Peyer's patch (tissue), 4 donors: Measurements from ENCODE around the gene RSU1.

Experiments
- POLR2A ChIP-seq, 2 donors: fragments of 450-650 bp; IDR thresholded peaks; one replicate each; pipeline ENCODE4 v1.5.1; 2017; ENCODE audit warnings: antibody characterized with exemption in 2 of 2, mild to moderate bottlenecking in 2 of 2, moderate library complexity in 2 of 2
- TF ChIP-seq, protein P1 (sequence below), 6 experiments: fragments of 450-650 bp in 4 of 6; fragments of 200-600 bp in 2 of 6; sonication (generic) in 1 of 6; IDR thresholded peaks; one replicate each; pipeline ENCODE4 v1.5.1; 2017 to 2019; ENCODE audit warnings: antibody characterized with exemption in 6 of 6, mild to moderate bottlenecking in 3 of 6, moderate library complexity in 1 of 6

DNA sequence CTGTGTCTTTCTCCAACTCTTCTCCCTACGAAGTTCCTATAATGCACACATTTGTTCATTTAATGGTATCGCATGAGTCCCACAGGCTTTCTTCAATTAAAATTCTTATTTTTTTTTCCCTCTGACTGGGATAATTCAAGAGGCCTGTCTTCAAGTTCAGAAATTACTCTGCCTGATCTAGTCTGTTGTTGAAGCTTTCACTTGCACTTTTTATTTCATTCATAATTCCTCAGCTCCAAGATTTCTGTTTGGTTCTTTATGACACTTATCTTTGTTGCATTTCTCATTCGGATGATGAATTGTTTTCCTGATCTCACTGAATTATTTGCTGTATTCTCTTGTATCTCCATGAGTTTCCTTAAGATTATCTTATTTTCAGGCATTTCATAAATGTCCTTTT, 103.9 kb downstream of the RSU1 start:
- TF ChIP-seq POLR2A (IDR thresholded peaks at IDR 0.05): no peak
- TF ChIP-seq, protein P1, sequence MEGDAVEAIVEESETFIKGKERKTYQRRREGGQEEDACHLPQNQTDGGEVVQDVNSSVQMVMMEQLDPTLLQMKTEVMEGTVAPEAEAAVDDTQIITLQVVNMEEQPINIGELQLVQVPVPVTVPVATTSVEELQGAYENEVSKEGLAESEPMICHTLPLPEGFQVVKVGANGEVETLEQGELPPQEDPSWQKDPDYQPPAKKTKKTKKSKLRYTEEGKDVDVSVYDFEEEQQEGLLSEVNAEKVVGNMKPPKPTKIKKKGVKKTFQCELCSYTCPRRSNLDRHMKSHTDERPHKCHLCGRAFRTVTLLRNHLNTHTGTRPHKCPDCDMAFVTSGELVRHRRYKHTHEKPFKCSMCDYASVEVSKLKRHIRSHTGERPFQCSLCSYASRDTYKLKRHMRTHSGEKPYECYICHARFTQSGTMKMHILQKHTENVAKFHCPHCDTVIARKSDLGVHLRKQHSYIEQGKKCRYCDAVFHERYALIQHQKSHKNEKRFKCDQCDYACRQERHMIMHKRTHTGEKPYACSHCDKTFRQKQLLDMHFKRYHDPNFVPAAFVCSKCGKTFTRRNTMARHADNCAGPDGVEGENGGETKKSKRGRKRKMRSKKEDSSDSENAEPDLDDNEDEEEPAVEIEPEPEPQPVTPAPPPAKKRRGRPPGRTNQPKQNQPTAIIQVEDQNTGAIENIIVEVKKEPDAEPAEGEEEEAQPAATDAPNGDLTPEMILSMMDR (IDR thresholded peaks at IDR 0.05): no peak
